GM06990 (cell line): Measurements from ENCODE around the gene CNIH3.

Experiments used
- DNase-seq: peaks from one replicate; pipeline ENCODE4 v3.0.0-alpha.2; 2011; ENCODE audit not compliant: insufficient read length; ENCODE audit errors: extremely low read depth
- H3K27me3 ChIP-seq: replicated peaks from 2 replicates; pipeline ENCODE4 v1.6.0; 2011; ENCODE audit warnings: low read length; ENCODE audit not compliant: control insufficient read depth, insufficient read depth
- H3K36me3 ChIP-seq: 2 replicates; pipeline ENCODE4 v1.5.1; 2011; ENCODE audit warnings: low read length; ENCODE audit not compliant: control insufficient read depth, insufficient read depth
- H3K4me3 ChIP-seq: replicated peaks from 2 replicates; pipeline ENCODE4 v1.5.1; 2011; ENCODE audit warnings: low read depth, mild to moderate bottlenecking, control low read depth, low read length
- CTCF ChIP-seq: IDR thresholded peaks from 2 replicates; pipeline ENCODE4 v1.5.1; 2011; ENCODE audit warnings: low read length, control low read depth, mild to moderate bottlenecking, inconsistent platforms; ENCODE audit not compliant: insufficient read depth, poor library complexity, severe bottlenecking

Gene CNIH3

DNA sequence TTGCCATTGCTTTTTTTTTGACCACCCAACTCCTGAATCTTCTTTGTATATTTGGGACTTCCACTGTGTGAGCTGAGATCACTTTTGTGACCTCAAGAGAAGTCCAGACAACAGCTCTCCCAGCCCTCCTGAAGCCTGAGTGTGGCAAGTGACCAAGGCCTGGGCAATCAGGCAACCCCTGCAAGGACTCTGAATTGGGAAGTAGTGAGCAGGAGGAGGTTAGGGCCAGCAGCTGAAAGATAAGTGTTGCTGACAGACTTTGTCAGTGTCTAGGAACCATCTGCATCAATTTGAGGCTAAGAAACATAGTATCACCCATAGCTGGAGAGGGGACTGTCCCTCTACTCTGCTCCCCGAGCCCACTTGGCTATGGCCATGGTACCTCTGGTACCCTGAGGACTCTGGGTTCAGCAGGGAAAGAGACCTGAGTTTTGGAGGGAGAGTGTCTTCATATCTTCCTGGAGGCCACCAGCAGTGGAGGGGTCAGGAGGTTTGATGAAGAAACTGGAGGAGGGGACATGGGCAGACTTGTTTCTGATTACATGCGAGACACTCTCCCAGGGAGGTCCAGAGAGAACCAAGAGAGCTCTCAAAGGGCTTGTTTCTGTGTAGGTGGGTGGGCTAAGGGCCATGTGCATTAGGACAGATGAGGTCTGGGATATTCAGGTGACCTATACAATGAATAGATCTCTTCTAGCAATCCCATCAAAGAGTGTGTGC lies 166.3 kb downstream of the CNIH3 start:
- Histone ChIP-seq H3K36me3 (no peaks in the 10 kb centered on the region), H3K4me3 (no peak overlapping the region), H3K27me3 (no peaks in the 10 kb centered on the region)
- TF ChIP-seq CTCF, result no peak
- DNase-seq, result no peak

GRCh38 chr1:224783006-224783651 lies 167.0 kb downstream of the CNIH3 start:
- Histone ChIP-seq H3K4me3 (no peak overlapping the region), H3K36me3 (no peaks in the 10 kb centered on the region), H3K27me3 (no peaks in the 10 kb centered on the region)
- no peak for DNase-seq
- TF ChIP-seq CTCF, result no peak

DNA sequence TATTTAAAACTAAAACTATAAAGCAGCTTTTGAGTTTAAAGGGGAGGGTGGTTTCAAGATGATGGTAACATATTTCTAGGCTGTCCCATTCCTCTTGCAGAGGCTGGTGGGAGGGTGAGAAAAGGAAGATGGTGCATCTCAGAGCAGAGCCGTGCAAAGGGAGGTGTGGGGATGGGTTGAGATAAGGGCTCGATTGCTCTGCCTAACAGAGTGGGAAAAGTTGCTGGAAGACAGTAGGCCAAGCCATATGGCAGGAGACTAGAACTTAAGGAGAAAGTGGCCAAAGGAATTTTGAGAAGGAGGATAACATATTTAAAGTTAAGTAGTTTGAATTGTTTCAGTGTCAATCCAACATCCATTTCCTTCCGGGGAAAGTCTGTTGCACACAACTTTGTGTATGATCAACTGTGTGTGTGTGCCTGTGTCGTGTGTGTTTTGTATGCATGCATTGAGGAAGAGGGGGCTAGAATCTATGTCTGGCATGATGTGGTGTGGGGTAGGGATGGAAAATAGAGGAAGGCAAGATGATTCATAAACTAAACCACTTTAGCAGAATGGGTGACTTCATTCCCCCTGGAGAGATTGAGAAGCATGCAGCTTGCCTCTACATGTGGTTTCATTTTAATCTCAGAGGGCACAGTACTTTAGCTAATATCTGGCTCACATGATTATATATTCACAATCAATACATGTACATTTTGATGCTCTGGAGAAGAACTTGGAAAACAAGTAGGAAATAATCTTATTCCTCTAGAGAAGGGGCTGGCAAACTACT lies 168.3 kb downstream of the CNIH3 start:
- no peaks in the 10 kb centered on the region for H3K27me3 ChIP-seq
- H3K4me3 ChIP-seq, result no peak overlapping the region
- DNase-seq, result no peak
- TF ChIP-seq CTCF, result no peak
- H3K36me3 ChIP-seq, result no peaks in the 10 kb centered on the region

- Histone ChIP-seq H3K4me3 (no peak overlapping the region), H3K27me3 (no peaks in the 10 kb centered on the region), H3K36me3 (no peaks in the 10 kb centered on the region)
- no peak for TF ChIP-seq CTCF
- DNase-seq, result no peak
Observed at GRCh38 chr1:224785040-224785328, 168.9 kb downstream of the CNIH3 start.

GRCh38 chr1:224785622-224786021 lies 169.5 kb downstream of the CNIH3 start:
- no peaks in the 10 kb centered on the region for H3K36me3 ChIP-seq
- no peak for DNase-seq
- H3K27me3 ChIP-seq, result no peaks in the 10 kb centered on the region
- no peak overlapping the region for H3K4me3 ChIP-seq
- TF ChIP-seq CTCF, result no peak
